ENCODE results near the gene TEF.

The TEF gene

DNA sequence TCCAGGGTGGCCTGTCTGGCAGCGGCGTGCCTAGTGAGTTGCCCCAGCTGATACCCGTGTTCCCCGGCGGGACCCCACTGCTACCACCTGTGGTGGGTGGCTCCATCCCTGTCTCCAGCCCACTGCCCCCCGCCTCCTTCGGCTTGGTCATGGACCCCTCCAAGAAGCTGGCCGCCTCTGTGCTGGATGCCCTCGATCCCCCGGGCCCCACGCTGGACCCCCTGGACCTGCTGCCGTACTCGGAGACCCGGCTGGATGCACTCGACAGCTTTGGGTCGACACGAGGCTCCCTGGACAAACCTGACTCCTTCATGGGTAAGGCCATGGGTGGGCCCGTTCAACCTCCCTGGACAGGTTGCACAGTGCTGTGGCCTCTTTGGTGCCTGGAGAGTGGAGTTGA lies 41.9 kb upstream of the TEF start:
- no peak overlapping the region for H3K27ac ChIP-seq
- TF ChIP-seq, protein P1, sequence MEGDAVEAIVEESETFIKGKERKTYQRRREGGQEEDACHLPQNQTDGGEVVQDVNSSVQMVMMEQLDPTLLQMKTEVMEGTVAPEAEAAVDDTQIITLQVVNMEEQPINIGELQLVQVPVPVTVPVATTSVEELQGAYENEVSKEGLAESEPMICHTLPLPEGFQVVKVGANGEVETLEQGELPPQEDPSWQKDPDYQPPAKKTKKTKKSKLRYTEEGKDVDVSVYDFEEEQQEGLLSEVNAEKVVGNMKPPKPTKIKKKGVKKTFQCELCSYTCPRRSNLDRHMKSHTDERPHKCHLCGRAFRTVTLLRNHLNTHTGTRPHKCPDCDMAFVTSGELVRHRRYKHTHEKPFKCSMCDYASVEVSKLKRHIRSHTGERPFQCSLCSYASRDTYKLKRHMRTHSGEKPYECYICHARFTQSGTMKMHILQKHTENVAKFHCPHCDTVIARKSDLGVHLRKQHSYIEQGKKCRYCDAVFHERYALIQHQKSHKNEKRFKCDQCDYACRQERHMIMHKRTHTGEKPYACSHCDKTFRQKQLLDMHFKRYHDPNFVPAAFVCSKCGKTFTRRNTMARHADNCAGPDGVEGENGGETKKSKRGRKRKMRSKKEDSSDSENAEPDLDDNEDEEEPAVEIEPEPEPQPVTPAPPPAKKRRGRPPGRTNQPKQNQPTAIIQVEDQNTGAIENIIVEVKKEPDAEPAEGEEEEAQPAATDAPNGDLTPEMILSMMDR (conservative IDR thresholded peaks at IDR 0.05): no peak
- TF ChIP-seq ZFX (IDR thresholded peaks at IDR 0.05): no peak

DNA sequence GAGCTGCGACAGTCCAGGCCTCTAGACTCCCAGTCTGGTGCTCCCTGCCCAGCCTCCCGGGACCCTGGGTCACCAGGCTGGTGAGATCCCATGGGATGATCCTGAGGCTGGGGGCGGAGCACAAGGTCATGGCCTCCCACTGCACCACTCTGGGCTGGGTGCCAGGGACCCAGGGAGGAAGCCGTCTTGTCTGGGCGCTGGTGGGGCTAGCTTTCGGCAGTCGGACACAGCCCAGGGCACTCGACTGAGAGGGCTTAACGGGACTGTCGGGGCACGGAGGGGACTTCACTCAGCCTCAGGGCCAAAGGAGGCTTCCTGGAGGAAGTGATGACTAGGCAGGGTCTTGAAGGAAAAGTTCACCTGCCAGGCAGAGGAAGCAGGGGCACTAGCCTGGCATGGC lies 41.4 kb upstream of the TEF start:
- TF ChIP-seq, protein P1 (conservative IDR thresholded peaks at IDR 0.05): no peak
- no peak for TF ChIP-seq ZFX (IDR thresholded peaks at IDR 0.05)
- no peak overlapping the region for H3K27ac ChIP-seq

DNA sequence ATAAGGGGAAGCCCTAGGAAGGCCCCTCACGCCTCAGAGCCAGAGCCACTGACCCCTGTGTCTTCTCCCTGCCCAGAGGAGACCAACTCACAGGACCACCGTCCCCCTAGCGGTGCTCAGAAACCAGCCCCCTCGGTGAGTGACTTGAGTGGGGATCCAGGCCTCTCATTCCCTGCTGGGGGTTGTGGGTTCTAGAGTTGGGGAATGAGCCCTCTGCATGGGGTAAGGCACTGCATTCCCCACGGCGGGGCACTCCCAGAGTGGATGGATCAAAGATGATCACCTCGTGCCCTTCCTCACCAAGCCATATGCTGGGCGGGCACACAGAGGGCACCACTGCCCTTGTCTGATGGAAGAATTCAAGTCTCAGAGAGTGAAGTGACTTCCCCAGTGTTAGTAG lies 40.7 kb upstream of the TEF start:
- TF ChIP-seq, protein P1 (conservative IDR thresholded peaks at IDR 0.05): no peak
- no peak for TF ChIP-seq ZFX (IDR thresholded peaks at IDR 0.05)
- no peak overlapping the region for H3K27ac ChIP-seq

DNA sequence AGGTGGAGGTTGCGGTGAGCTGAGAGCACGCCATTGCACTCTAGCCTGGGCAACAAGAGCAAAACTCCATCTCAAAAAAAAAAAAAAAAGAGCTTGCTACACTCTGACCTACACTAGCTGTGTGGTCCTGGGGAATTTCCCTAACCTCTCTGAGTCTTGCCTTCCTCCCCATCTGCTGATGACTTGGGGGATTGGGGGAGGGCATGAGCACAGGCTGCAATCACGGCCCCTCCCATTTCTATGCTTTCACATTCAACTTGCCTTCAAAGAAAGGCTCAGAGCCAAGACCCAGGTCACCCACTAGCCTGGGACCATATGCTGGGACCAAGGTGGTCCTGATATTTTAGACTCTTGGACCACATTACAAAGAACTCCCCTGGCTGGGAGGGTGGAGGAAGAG lies 39.8 kb upstream of the TEF start:
- no peak overlapping the region for H3K27ac ChIP-seq
- TF ChIP-seq, protein P1 (conservative IDR thresholded peaks at IDR 0.05): no peak
- TF ChIP-seq ZFX (IDR thresholded peaks at IDR 0.05): no peak

DNA sequence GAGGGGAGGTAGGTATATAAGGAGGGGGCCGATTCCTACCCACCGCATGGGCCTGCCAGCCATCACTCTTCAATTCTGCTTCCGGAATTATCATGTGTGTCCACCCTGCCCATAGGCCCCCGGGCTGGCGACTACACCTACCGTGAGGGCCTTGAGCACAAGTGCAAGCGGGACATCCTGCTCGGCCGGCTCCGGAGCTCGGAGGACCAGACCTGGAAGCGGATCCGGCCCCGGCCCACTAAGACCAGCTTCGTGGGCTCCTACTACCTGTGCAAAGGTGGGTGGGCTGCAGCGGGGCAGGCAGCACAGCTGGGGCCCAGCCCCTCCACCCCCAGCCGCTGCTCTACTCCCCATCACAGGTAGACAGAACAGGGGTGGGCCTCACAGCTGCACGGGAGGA lies 38.4 kb upstream of the TEF start:
- H3K27ac ChIP-seq: no peak overlapping the region
- TF ChIP-seq, protein P1 (conservative IDR thresholded peaks at IDR 0.05): no peak
- TF ChIP-seq ZFX (IDR thresholded peaks at IDR 0.05): no peak

DNA sequence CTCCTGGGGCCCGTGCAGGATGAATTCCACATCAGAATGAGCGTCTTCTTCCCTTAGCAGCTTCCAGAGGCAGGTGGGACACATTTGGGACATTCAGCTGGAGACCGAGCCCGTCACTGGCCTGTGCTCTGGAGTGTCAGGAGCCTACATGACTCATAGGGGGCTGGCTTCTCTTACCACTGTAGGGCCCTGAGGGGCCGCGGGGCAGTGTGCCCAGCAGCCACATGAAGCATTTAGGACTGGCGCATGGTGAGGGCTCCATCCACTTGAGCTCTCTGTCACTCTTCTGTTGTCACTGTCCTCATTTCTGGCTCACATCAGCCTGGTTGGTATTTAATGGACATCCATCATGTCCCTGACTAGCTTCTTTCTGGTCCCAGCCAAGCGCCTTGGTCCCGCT lies 38.0 kb upstream of the TEF start:
- no peak for TF ChIP-seq ZFX (IDR thresholded peaks at IDR 0.05)
- TF ChIP-seq, protein P1 (conservative IDR thresholded peaks at IDR 0.05): no peak
- no peak overlapping the region for H3K27ac ChIP-seq

DNA sequence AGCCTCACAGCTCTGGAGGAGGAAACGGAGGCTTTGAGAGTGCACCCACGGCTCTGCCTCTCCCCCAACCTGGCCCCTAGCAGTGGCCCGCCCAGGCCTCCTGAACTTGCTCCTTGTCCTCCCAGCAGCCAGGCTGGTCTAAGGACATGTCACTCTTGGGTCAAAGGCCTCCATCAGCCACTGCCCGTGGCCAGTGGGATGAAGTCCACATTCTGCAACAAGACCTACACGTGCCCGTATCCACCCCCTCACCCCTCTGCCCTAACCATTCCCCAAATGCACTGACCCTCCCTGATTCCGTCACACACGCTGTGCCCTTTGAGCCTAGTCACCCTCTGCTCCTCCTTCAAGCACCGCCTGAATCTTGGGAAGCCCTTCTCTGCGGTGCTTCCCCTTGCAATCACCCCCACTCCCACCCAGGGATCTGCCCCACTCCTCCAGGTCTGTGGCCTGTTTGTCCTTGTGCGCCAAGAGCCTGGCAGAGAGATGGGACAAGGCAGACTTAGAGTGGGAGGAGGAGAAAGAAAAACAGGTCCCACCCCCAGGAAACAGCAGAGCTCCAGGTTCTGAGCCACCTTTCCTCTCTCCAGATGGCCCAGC lies 37.5 kb upstream of the TEF start:
- TF ChIP-seq ZFX (IDR thresholded peaks at IDR 0.05): no peak
- TF ChIP-seq, protein P1 (conservative IDR thresholded peaks at IDR 0.05): no peak
- no peak overlapping the region for H3K27ac ChIP-seq
